GM12878 (cell line): ENCODE data around the gene BDH2. TPM values are rescaled to one million over a fixed set of nuclear protein-coding genes. Genes with fewer than 3 reads are reported as not detected.

Experiments used
- ATAC-seq: fragments of 200-7000 bp; cut with Tn5 transposase; 3 replicates; pipeline ENCODE4 v1.9.1; 2020; ENCODE audit warnings: mild to moderate bottlenecking, moderate library complexity
- BruUV-seq: library from RNA; stranded (reverse); fragments of 400-500 nt; replicated peaks from 2 replicates; lab custom pipeline; 2021; lab: Mats Ljungman, UMichigan
- CTCF ChIA-PET: fragments of 300-600 bp; sonication (Branson Sonifier 250); formaldehyde crosslinking; extraction: SDS; loops from one replicate; lab custom pipeline; 2021; ENCODE audit warnings: inconsistent platforms; lab: Yijun Ruan, JAX
- POLR2A ChIA-PET: fragments of 350-600 bp; formaldehyde crosslinking; extraction: SDS; loops from one replicate; lab custom pipeline; 2021; ENCODE audit warnings: inconsistent platforms; lab: Charles Lee
- RAD21 ChIA-PET: fragments of 300-600 bp; sonication (Branson Sonifier 250); formaldehyde crosslinking; loops from one replicate; lab custom pipeline; 2023; ENCODE audit warnings: antibody characterized with exemption; ENCODE audit not compliant: unreplicated experiment; lab: Charles Lee
- SMC1A ChIA-PET: fragments of 300-600 bp; sonication (Branson Sonifier 250); formaldehyde crosslinking; loops from one replicate; lab custom pipeline; 2023; ENCODE audit not compliant: unreplicated experiment, uncharacterized antibody; lab: Charles Lee
- DNase-seq: peaks from one replicate; pipeline ENCODE4 v3.0.0-alpha.2; 2011; ENCODE audit warnings: low read depth, low spot score
- FAIRE-seq: peaks from 3 replicates; lab custom pipeline; 2011; peaks lifted over from hg19 to GRCh38; lab: Jason Lieb, UNC
- H2AFZ ChIP-seq: 2 replicates; pipeline ENCODE4 v1.6.0; 2011; ENCODE audit warnings: low read depth, low read length, control low read depth; ENCODE audit not compliant: control insufficient read depth
- H3K27ac ChIP-seq: 2 replicates; pipeline ENCODE4 v1.5.1; 2011; ENCODE audit warnings: control low read depth; ENCODE audit not compliant: control insufficient read depth, insufficient read depth
- H3K27me3 ChIP-seq, 2 experiments: replicated peaks in 1 of 2; 2 replicates each; pipeline versions ENCODE4 v1.6.0 to v1.6.1; 2011; ENCODE audit warnings: low read length in 1 of 2; ENCODE audit not compliant: control insufficient read depth in 2 of 2, insufficient read depth in 2 of 2
- H3K36me3 ChIP-seq, 2 experiments: 2 replicates each; pipeline ENCODE4 v1.5.1; 2011; ENCODE audit warnings: low read length in 1 of 2; ENCODE audit not compliant: control insufficient read depth in 2 of 2, insufficient read depth in 2 of 2
- H3K4me1 ChIP-seq: 2 replicates; pipeline ENCODE4 v1.6.1; 2011; ENCODE audit warnings: mild to moderate bottlenecking, low read length, moderate library complexity, mixed read lengths; ENCODE audit not compliant: control insufficient read depth, insufficient read depth
- H3K4me2 ChIP-seq: 2 replicates; pipeline ENCODE4 v1.6.0; 2011; ENCODE audit warnings: control low read depth; ENCODE audit not compliant: control insufficient read depth, insufficient read depth
- H3K4me3 ChIP-seq: fragments of 200-600 bp; sonication (generic); 2 replicates; pipeline ENCODE4 v1.5.1; 2016
- H3K79me2 ChIP-seq: 2 replicates; pipeline ENCODE4 v1.6.0; 2011; ENCODE audit warnings: low read length; ENCODE audit not compliant: control insufficient read depth, insufficient read depth
- H3K9ac ChIP-seq: 2 replicates; pipeline ENCODE4 v1.8.0; 2011; ENCODE audit warnings: low read length, control low read depth, mixed read lengths; ENCODE audit not compliant: control insufficient read depth, insufficient read depth
- H3K9me3 ChIP-seq: replicated peaks from 3 replicates; pipeline ENCODE4 v1.5.1; 2011; ENCODE audit warnings: mild to moderate bottlenecking, low read length; ENCODE audit not compliant: control insufficient read depth, insufficient read depth
- H4K20me1 ChIP-seq: 2 replicates; pipeline ENCODE4 v1.6.0; 2011; ENCODE audit not compliant: control insufficient read depth, insufficient read depth
- CBX3 ChIP-seq: fragments of 200-600 bp; sonication (generic); IDR thresholded peaks from 2 replicates; pipeline ENCODE4 v1.6.1; 2016; ENCODE audit warnings: low read depth, borderline replicate concordance
- CEBPZ ChIP-seq: fragments of 150-350 bp; IDR thresholded peaks from 2 replicates; pipeline ENCODE4 v1.6.1; 2016; ENCODE audit warnings: low read depth, low read length
- CHD4 ChIP-seq: fragments of 200-600 bp; sonication (generic); IDR thresholded peaks from 2 replicates; pipeline ENCODE4 v1.6.1; 2016; ENCODE audit warnings: mild to moderate bottlenecking
- ELK1 ChIP-seq: IDR thresholded peaks from 2 replicates; pipeline ENCODE4 v1.6.1; 2012; ENCODE audit warnings: low read depth, low read length, improper control_type of control experiment
- FOXM1 ChIP-seq: IDR thresholded peaks from 2 replicates; pipeline ENCODE4 v1.6.1; 2012; ENCODE audit warnings: low read depth, mild to moderate bottlenecking, inconsistent platforms, low read length, moderate library complexity
- GABPA ChIP-seq: IDR thresholded peaks from 2 replicates; pipeline ENCODE4 v1.6.1; 2014; ENCODE audit warnings: antibody characterized with exemption, low read depth, mild to moderate bottlenecking, inconsistent platforms
- GATAD2B ChIP-seq: fragments of 450-650 bp; conservative IDR thresholded peaks from 2 replicates; pipeline ENCODE4 v1.6.1; 2017; ENCODE audit warnings: low read depth, mild to moderate bottlenecking, moderate library complexity
- MTA3 ChIP-seq: IDR thresholded peaks from 2 replicates; pipeline ENCODE4 v1.6.1; 2012; ENCODE audit warnings: low read length, inconsistent platforms, borderline replicate concordance
- NBN ChIP-seq: fragments of 450-650 bp; IDR thresholded peaks from 2 replicates; pipeline ENCODE4 v1.6.1; 2016
- TARDBP ChIP-seq: IDR thresholded peaks from 2 replicates; pipeline ENCODE4 v1.6.1; 2016; ENCODE audit warnings: borderline replicate concordance
- TBL1XR1 ChIP-seq: IDR thresholded peaks from 2 replicates; pipeline ENCODE4 v1.6.1; 2012; ENCODE audit warnings: low read depth, low read length, improper control_type of control experiment
- WGBS: methylation state at CpG from one replicate; pipeline ENCODE4 v1.1.6; 2016; ENCODE audit warnings: low lambda C conversion rate; ENCODE audit not compliant: insufficient replicate concordance, insufficient coverage; ENCODE audit errors: missing lambda C conversion rate; 5-methylcytosine and 5-hydroxymethylcytosine counted together
- in situ Hi-C: fragments of 300-500 bp; cut with MboI; formaldehyde crosslinking; loops from 9 replicates; pipeline ENCODE4 v1.14.3; 2018; ENCODE audit warnings: mixed read lengths
- intact Hi-C: fragments of 100-400 bp; cut with micrococcal nuclease; formaldehyde crosslinking; loops from one replicate; pipeline ENCODE4 v1.14.2; 2022; ENCODE audit not compliant: unreplicated experiment
- polyA plus RNA-seq, 11 experiments: library from polyadenylated mRNA; depleted of rRNA in 4 of 11; unstranded in 6 of 11; stranded (reverse) in 5 of 11; fragments of >200 nt; fragmentation: Nextera tagmentation in 4 of 11; fragmentation: Illumina TruSeq in 1 of 11; extraction: Ambion mirVana in 4 of 11; extraction: Trizol in 1 of 11; gene quantifications; 1 replicate in 1 of 11; 2 replicates in 10 of 11; pipeline versions ENCODE4 v1.2.1 to v1.2.3, GENCODE V29; 2011 to 2016; ENCODE audit warnings: inconsistent platforms in 2 of 11, missing spikeins in 2 of 11, low read depth in 1 of 11
- total RNA-seq, 4 experiments: library from RNA; depleted of rRNA in 3 of 4; stranded (reverse); fragments of >200 nt in 3 of 4; fragmentation: Illumina TruSeq in 1 of 4; extraction: Trizol in 1 of 4; gene quantifications; 2 replicates each; pipeline versions ENCODE4 v1.2.1 to v1.2.3, GENCODE V29; 2013 to 2021
- TF ChIP-seq, protein P1 (sequence below): fragments of 450-650 bp; formaldehyde crosslinking; IDR thresholded peaks from 2 replicates; pipeline ENCODE4 v1.5.0; 2022; ENCODE audit warnings: mild to moderate bottlenecking, missing genetic modification characterization

The BDH2 gene
- total and polyA plus RNA-seq, 10 of the 15 experiments (the other 5 are each of a cell fraction or from before 2014, with no cell fraction given): 20.9 to 47.3 (median 33.5) TPM

DNA sequence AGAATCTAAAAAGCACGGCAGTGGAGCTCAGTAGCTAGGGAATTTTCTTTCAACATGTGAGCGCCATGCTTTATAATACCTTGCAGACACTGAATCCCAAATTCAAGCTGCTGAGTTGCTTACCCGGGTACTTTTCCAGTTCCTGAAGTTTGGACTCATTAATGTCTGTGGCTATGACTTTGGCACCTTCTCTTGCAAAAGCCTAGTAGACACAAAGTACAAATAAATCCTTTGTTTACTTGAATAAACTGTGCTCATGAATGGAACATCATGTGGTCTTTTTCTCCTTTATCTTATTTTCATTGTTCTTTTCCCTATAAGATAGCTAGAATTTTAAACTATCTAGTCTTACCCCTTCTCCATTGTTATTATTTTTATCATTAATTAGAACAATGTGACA, 4.6 kb downstream of the BDH2 start:
- ChIA-PET SMC1A (interaction anchor here (0.7 to 9.1 kb wide), 12 partner anchors 11 to 665 kb away, joined by 3 to 98 read pairs (median 4); partner anchors contain the start of gene SLC9B1), RAD21 (interaction anchor here (0.6 to 1.9 kb wide), 5 partner anchors 20 to 664 kb away, joined by 3 to 7 read pairs (median 4); no protein-coding TSS in a partner anchor), POLR2A (interaction anchor here (0.6 to 0.9 kb wide), 2 partner anchors 19 to 778 kb away, joined by 3 read pairs; partner anchors contain the start of gene SLC9B2), CTCF (interaction anchor here (0.7 to 11.9 kb wide), 12 partner anchors 14 to 552 kb away, joined by 3 to 179 read pairs (median 4); partner anchors contain the start of gene SLC9B2)
- no peak overlapping the region for H3K4me2 ChIP-seq
- no peaks in the 10 kb centered on the region for H4K20me1 ChIP-seq
- DNase-seq (no peak), FAIRE-seq (no peak), ATAC-seq (no peak)
- H3K4me3 ChIP-seq: no peak overlapping the region
- intact Hi-C loops: loop anchor here (5.0 to 10.0 kb wide), 2 partner anchors 268 to 410 kb away; partner anchors contain the start of gene UBE2D3
- in situ Hi-C loops: loop anchor here (10.0 kb wide), 1 partner anchor 470 kb away; no protein-coding TSS in a partner anchor
- H3K9me3 ChIP-seq: no peaks in the 10 kb centered on the region
- H3K4me1 ChIP-seq: peaks cover 10% of the 10 kb centered on the region
- no peak overlapping the region for H3K9ac ChIP-seq
- BruUV-seq: no TSS peak
- H2AFZ ChIP-seq: no peak overlapping the region
- 96% methylated on average over 3 of the region's 3 CpGs for WGBS
- H3K27me3 ChIP-seq: no peaks in the 10 kb centered on the region
- H3K36me3 ChIP-seq: no peaks in the 10 kb centered on the region; a peak in 1 of 4 replicates
- peaks cover 2% of the 10 kb centered on the region for H3K79me2 ChIP-seq
- no peak overlapping the region for H3K27ac ChIP-seq
- no peak for TF ChIP-seq CBX3
- no peak for TF ChIP-seq TARDBP
- TF ChIP-seq GATAD2B: no peak
- TF ChIP-seq ELK1: no peak
- TF ChIP-seq, protein P1, sequence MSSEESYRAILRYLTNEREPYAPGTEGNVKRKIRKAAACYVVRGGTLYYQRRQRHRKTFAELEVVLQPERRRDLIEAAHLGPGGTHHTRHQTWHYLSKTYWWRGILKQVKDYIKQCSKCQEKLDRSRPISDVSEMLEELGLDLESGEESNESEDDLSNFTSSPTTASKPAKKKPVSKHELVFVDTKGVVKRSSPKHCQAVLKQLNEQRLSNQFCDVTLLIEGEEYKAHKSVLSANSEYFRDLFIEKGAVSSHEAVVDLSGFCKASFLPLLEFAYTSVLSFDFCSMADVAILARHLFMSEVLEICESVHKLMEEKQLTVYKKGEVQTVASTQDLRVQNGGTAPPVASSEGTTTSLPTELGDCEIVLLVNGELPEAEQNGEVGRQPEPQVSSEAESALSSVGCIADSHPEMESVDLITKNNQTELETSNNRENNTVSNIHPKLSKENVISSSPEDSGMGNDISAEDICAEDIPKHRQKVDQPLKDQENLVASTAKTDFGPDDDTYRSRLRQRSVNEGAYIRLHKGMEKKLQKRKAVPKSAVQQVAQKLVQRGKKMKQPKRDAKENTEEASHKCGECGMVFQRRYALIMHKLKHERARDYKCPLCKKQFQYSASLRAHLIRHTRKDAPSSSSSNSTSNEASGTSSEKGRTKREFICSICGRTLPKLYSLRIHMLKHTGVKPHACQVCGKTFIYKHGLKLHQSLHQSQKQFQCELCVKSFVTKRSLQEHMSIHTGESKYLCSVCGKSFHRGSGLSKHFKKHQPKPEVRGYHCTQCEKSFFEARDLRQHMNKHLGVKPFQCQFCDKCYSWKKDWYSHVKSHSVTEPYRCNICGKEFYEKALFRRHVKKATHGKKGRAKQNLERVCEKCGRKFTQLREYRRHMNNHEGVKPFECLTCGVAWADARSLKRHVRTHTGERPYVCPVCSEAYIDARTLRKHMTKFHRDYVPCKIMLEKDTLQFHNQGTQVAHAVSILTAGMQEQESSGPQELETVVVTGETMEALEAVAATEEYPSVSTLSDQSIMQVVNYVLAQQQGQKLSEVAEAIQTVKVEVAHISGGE: no peak
- TF ChIP-seq GABPA: no peak
- TF ChIP-seq MTA3: no peak
- no peak for TF ChIP-seq TBL1XR1
- TF ChIP-seq NBN: no peak
- TF ChIP-seq FOXM1: no peak
- no peak for TF ChIP-seq CHD4
- no peak for TF ChIP-seq CEBPZ
